A549 (cell line): ENCODE results near the gene AMBN.

Source experiments
- EP300 ChIP-seq, 2 experiments: fragments of >200 bp; sonication (Bioruptor Twin); formaldehyde crosslinking; IDR thresholded peaks; 2 replicates in 1 of 2; 3 replicates in 1 of 2; pipeline ENCODE4 v1.6.1; 2016 to 2017
- ESRRA ChIP-seq: fragments of 150-350 bp; IDR thresholded peaks from 2 replicates; pipeline ENCODE4 v1.6.1; 2014; ENCODE audit warnings: mild to moderate bottlenecking, low read length, borderline replicate concordance
- POLR2A ChIP-seq: IDR thresholded peaks from 2 replicates; pipeline ENCODE4 v1.6.1; 2012; ENCODE audit warnings: mild to moderate bottlenecking, low read length
- RAD21 ChIP-seq, 2 experiments: fragments of >200 bp in 1 of 2; sonication (Bioruptor Twin) in 1 of 2; formaldehyde crosslinking in 1 of 2; IDR thresholded peaks in 1 of 2; conservative IDR thresholded peaks in 1 of 2; 2 replicates in 1 of 2; 3 replicates in 1 of 2; pipeline ENCODE4 v1.6.1; 2012 to 2018; ENCODE audit warnings: inconsistent platforms in 1 of 2
- RFX5 ChIP-seq: fragments of 450-650 bp; IDR thresholded peaks from 2 replicates; pipeline ENCODE4 v1.7.1; 2014; ENCODE audit warnings: antibody characterized with exemption, mild to moderate bottlenecking, moderate library complexity
- TF ChIP-seq, protein P1 (sequence below): fragments of 250-450 bp; sonication (Bioruptor Pico); IDR thresholded peaks from 2 replicates; pipeline ENCODE4 v1.5.0; 2021; ENCODE audit warnings: mild to moderate bottlenecking, moderate library complexity, borderline replicate concordance
- TF ChIP-seq, protein P2 (sequence below): fragments of >200 bp; sonication (Bioruptor Twin); formaldehyde crosslinking; IDR thresholded peaks from 3 replicates; pipeline ENCODE4 v1.5.1; 2016
- TF ChIP-seq, protein P3 (sequence below): fragments of 150-350 bp; IDR thresholded peaks from 2 replicates; pipeline ENCODE4 v1.6.1; 2014; ENCODE audit warnings: low read depth, mild to moderate bottlenecking, low read length

DNA sequence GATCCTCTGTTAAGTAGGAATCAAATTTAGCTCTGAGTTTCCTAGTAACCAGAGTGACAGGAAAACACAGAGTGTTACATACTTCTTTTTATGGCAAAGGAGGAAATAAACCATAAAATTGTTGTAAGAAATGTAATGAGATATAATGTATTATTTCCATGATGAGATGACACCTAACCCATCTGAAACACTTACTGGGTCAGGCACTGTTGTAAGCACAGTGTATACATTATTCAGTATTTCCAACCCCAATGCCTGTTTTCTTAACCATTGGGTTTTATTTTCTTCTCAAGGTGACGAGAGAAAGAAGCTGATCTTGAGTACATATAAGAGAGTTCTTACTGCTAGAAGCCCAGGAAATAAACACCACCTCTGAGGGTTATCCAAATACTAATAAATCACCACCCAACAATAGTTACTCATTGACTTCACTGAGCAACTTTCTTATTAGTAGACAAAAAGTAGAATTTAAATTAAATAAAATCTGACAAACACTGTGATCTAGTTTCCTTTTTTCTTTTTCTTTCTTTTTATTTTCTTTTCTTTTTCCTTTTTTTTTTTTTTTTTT is 32.3 kb downstream of the AMBN start:
- TF ChIP-seq, protein P1, sequence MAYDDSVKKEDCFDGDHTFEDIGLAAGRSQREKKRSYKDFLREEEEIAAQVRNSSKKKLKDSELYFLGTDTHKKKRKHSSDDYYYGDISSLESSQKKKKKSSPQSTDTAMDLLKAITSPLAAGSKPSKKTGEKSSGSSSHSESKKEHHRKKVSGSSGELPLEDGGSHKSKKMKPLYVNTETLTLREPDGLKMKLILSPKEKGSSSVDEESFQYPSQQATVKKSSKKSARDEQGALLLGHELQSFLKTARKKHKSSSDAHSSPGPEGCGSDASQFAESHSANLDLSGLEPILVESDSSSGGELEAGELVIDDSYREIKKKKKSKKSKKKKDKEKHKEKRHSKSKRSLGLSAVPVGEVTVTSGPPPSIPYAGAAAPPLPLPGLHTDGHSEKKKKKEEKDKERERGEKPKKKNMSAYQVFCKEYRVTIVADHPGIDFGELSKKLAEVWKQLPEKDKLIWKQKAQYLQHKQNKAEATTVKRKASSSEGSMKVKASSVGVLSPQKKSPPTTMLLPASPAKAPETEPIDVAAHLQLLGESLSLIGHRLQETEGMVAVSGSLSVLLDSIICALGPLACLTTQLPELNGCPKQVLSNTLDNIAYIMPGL (CRISPR knock-in tag): no peak
- TF ChIP-seq EP300 (IDR thresholded peaks at IDR 0.05): no peak
- TF ChIP-seq POLR2A: no peak
- TF ChIP-seq, protein P2, sequence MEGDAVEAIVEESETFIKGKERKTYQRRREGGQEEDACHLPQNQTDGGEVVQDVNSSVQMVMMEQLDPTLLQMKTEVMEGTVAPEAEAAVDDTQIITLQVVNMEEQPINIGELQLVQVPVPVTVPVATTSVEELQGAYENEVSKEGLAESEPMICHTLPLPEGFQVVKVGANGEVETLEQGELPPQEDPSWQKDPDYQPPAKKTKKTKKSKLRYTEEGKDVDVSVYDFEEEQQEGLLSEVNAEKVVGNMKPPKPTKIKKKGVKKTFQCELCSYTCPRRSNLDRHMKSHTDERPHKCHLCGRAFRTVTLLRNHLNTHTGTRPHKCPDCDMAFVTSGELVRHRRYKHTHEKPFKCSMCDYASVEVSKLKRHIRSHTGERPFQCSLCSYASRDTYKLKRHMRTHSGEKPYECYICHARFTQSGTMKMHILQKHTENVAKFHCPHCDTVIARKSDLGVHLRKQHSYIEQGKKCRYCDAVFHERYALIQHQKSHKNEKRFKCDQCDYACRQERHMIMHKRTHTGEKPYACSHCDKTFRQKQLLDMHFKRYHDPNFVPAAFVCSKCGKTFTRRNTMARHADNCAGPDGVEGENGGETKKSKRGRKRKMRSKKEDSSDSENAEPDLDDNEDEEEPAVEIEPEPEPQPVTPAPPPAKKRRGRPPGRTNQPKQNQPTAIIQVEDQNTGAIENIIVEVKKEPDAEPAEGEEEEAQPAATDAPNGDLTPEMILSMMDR: no peak
- TF ChIP-seq, protein P3, sequence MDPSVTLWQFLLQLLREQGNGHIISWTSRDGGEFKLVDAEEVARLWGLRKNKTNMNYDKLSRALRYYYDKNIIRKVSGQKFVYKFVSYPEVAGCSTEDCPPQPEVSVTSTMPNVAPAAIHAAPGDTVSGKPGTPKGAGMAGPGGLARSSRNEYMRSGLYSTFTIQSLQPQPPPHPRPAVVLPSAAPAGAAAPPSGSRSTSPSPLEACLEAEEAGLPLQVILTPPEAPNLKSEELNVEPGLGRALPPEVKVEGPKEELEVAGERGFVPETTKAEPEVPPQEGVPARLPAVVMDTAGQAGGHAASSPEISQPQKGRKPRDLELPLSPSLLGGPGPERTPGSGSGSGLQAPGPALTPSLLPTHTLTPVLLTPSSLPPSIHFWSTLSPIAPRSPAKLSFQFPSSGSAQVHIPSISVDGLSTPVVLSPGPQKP: no peak
- no peak for TF ChIP-seq RAD21 (conservative IDR thresholded peaks at IDR 0.05 in 1 of 2, IDR thresholded peaks at IDR 0.05 in 1 of 2)
- TF ChIP-seq ESRRA: no peak
- TF ChIP-seq RFX5: no peak
